H9 (cell line): ENCODE measurements around the gene ACOXL. TPM values are rescaled to one million over a fixed set of nuclear protein-coding genes. Genes with fewer than 3 reads are reported as not detected.

Experiments
- DNase-seq: peaks from one replicate; pipeline ENCODE4 v3.0.0-alpha.2; 2017
- H2AFZ ChIP-seq: one replicate; pipeline ENCODE4 v1.6.1; 2013; ENCODE audit warnings: mild to moderate bottlenecking, low read length, control low read depth, moderate library complexity
- H2AK5ac ChIP-seq: 2 replicates; pipeline ENCODE4 v1.6.1; 2013; ENCODE audit warnings: low read length, control low read depth, mixed read lengths; ENCODE audit not compliant: insufficient read length
- H2BK120ac ChIP-seq: one replicate; pipeline ENCODE4 v1.6.1; 2013; ENCODE audit warnings: low read depth, mild to moderate bottlenecking, low read length, control low read depth, inconsistent platforms; ENCODE audit not compliant: poor library complexity, severe bottlenecking
- H2BK12ac ChIP-seq: 2 replicates; pipeline ENCODE4 v1.6.1; 2013; ENCODE audit warnings: low read length, control low read depth, mixed read lengths, low read depth; ENCODE audit not compliant: insufficient read length
- H2BK15ac ChIP-seq: 2 replicates; pipeline ENCODE4 v1.6.1; 2013; ENCODE audit warnings: low read depth, low read length, control low read depth
- H2BK20ac ChIP-seq: one replicate; pipeline ENCODE4 v1.6.1; 2013; ENCODE audit warnings: low read depth, mild to moderate bottlenecking, low read length, control low read depth, inconsistent platforms; ENCODE audit not compliant: poor library complexity, severe bottlenecking
- H2BK5ac ChIP-seq: 2 replicates; pipeline ENCODE4 v1.6.1; 2013; ENCODE audit warnings: low read length, control low read depth, mixed read lengths; ENCODE audit not compliant: insufficient read length
- H3K14ac ChIP-seq: 2 replicates; pipeline ENCODE4 v1.6.1; 2013; ENCODE audit warnings: low read length, control low read depth; ENCODE audit not compliant: insufficient read depth
- H3K18ac ChIP-seq: 2 replicates; pipeline ENCODE4 v1.6.1; 2013; ENCODE audit warnings: low read depth, mild to moderate bottlenecking, mixed read lengths, low read length, control low read depth; ENCODE audit not compliant: insufficient read length
- H3K23ac ChIP-seq: 2 replicates; pipeline ENCODE4 v1.6.1; 2013; ENCODE audit warnings: low read length, control low read depth, mixed read lengths, low read depth; ENCODE audit not compliant: insufficient read length
- H3K23me2 ChIP-seq: 2 replicates; pipeline ENCODE4 v1.6.1; 2013; ENCODE audit warnings: low read depth, mild to moderate bottlenecking, mixed read lengths, low read length, control low read depth; ENCODE audit not compliant: insufficient read length, poor library complexity, severe bottlenecking
- H3K27ac ChIP-seq: 2 replicates; pipeline ENCODE4 v1.5.1; 2013; ENCODE audit warnings: low read length, control low read depth, mixed read lengths, low read depth; ENCODE audit not compliant: insufficient read length
- H3K27me3 ChIP-seq: 2 replicates; pipeline ENCODE4 v1.6.1; 2013; ENCODE audit warnings: low read length, control low read depth, inconsistent platforms; ENCODE audit not compliant: insufficient read depth
- H3K4ac ChIP-seq: 2 replicates; pipeline ENCODE4 v1.6.1; 2013; ENCODE audit warnings: low read depth, mild to moderate bottlenecking, control low read depth, inconsistent platforms, low read length, moderate library complexity
- H3K4me1 ChIP-seq: 2 replicates; pipeline ENCODE4 v1.6.1; 2013; ENCODE audit warnings: low read length, control low read depth, inconsistent platforms; ENCODE audit not compliant: insufficient read depth
- H3K4me2 ChIP-seq: 2 replicates; pipeline ENCODE4 v1.6.1; 2013; ENCODE audit warnings: low read length, control low read depth, mixed read lengths; ENCODE audit not compliant: insufficient read length, insufficient read depth
- H3K56ac ChIP-seq: 2 replicates; pipeline ENCODE4 v1.6.1; 2013; ENCODE audit warnings: low read depth, mild to moderate bottlenecking, mixed read lengths, low read length, control low read depth; ENCODE audit not compliant: insufficient read length
- H3K79me1 ChIP-seq: 2 replicates; pipeline ENCODE4 v1.6.1; 2013; ENCODE audit warnings: low read depth, mild to moderate bottlenecking, moderate library complexity, low read length, control low read depth, inconsistent platforms; ENCODE audit not compliant: insufficient read depth, poor library complexity, severe bottlenecking
- H3K79me2 ChIP-seq: 2 replicates; pipeline ENCODE4 v1.6.1; 2013; ENCODE audit warnings: low read length, control low read depth, inconsistent platforms; ENCODE audit not compliant: insufficient read depth
- H3K9ac ChIP-seq: 2 replicates; pipeline ENCODE4 v1.6.1; 2013; ENCODE audit warnings: low read length, control low read depth, mixed read lengths; ENCODE audit not compliant: insufficient read length; ENCODE audit errors: extremely low read depth
- H3K9me3 ChIP-seq: one replicate; pipeline ENCODE4 v1.6.1; 2013; ENCODE audit warnings: low read depth, low read length, inconsistent platforms; ENCODE audit not compliant: control insufficient read depth
- H3T11ph ChIP-seq: one replicate; pipeline ENCODE4 v1.6.1; 2013; ENCODE audit warnings: mild to moderate bottlenecking, low read length, control low read depth, inconsistent platforms
- H4K20me1 ChIP-seq: one replicate; pipeline ENCODE4 v1.6.1; 2013; ENCODE audit not compliant: control insufficient read depth, insufficient read length, insufficient read depth
- H4K5ac ChIP-seq: 2 replicates; pipeline ENCODE4 v1.6.1; 2013; ENCODE audit warnings: low read depth, mild to moderate bottlenecking, mixed read lengths, low read length, control low read depth; ENCODE audit not compliant: insufficient read length
- H4K8ac ChIP-seq: replicated peaks from 2 replicates; pipeline ENCODE4 v1.6.1; 2013; ENCODE audit warnings: low read length, control low read depth, mixed read lengths, low read depth; ENCODE audit not compliant: insufficient read length
- H4K91ac ChIP-seq: 2 replicates; pipeline ENCODE4 v1.6.1; 2013; ENCODE audit warnings: low read depth, mild to moderate bottlenecking, moderate library complexity, mixed read lengths, low read length, control low read depth; ENCODE audit not compliant: insufficient read length
- H3K27ac Mint-ChIP-seq, 3 experiments: 2 replicates in 2 of 3; 3 replicates in 1 of 3; pipeline ENCODE4 v1.8.0; 2020 to 2021; ENCODE audit warnings: mixed read lengths in 3 of 3, mild to moderate bottlenecking in 1 of 3, moderate library complexity in 1 of 3
- H3K27me3 Mint-ChIP-seq: 2 replicates; pipeline ENCODE4 v1.8.0; 2021; ENCODE audit warnings: low read depth, mild to moderate bottlenecking, moderate library complexity, mixed read lengths
- H3K36me3 Mint-ChIP-seq, 3 experiments: 2 replicates in 2 of 3; 3 replicates in 1 of 3; pipeline ENCODE4 v1.8.0; 2020 to 2021; ENCODE audit warnings: low read depth in 3 of 3, mixed read lengths in 3 of 3; ENCODE audit not compliant: insufficient read depth in 1 of 3
- H3K4me1 Mint-ChIP-seq, 2 experiments: 2 replicates each; pipeline ENCODE4 v1.8.0; 2020; ENCODE audit warnings: mixed read lengths in 2 of 2
- H3K4me3 Mint-ChIP-seq, 2 experiments: 2 replicates in 1 of 2; 3 replicates in 1 of 2; pipeline ENCODE4 v1.8.0; 2020 to 2021; ENCODE audit warnings: mild to moderate bottlenecking in 2 of 2, mixed read lengths in 2 of 2, moderate library complexity in 1 of 2
- H3K9me3 Mint-ChIP-seq, 2 experiments: 2 replicates in 1 of 2; 3 replicates in 1 of 2; pipeline ENCODE4 v1.8.0; 2020; ENCODE audit warnings: mild to moderate bottlenecking in 2 of 2, mixed read lengths in 2 of 2, moderate library complexity in 1 of 2
- CTCF ChIP-seq: fragments of 200-600 bp; sonication (generic); conservative IDR thresholded peaks from 3 replicates; pipeline ENCODE4 v1.8.0; 2021; ENCODE audit warnings: antibody characterized with exemption, mild to moderate bottlenecking
- WGBS: extraction: QIAGEN DNeasy Blood & Tissue Kit; methylation state at CpG from one replicate; pipeline ENCODE4 v1.1.7; 2013; ENCODE audit warnings: missing lambda C conversion rate, low lambda C conversion rate, mixed read lengths; ENCODE audit not compliant: insufficient read length; ENCODE audit errors: extremely low coverage; 5-methylcytosine and 5-hydroxymethylcytosine counted together
- total RNA-seq: library from RNA; stranded (reverse); gene quantifications from 2 replicates; pipeline ENCODE4 v1.2.1, GENCODE V29; 2021

The ACOXL gene
- total RNA-seq, 1 experiment from 2014 or later, result 37.6 TPM

GRCh38 chr2:111118481-111118980 lies 386.2 kb downstream of the ACOXL start:
- Histone ChIP-seq H3T11ph (no peak overlapping the region), H3K23ac (no peak overlapping the region), H3K79me1 (no peaks in the 10 kb centered on the region), H2BK12ac (no peak overlapping the region), H2BK5ac (no peak overlapping the region), H4K20me1 (no peaks in the 10 kb centered on the region), H3K9ac (no peak overlapping the region), H3K4me1 (no peaks in the 10 kb centered on the region), H2BK20ac (no peak overlapping the region), H3K9me3 (no peaks in the 10 kb centered on the region), H2BK120ac (no peak overlapping the region), H3K27ac (no peak overlapping the region), H3K18ac (no peak overlapping the region), H3K79me2 (no peaks in the 10 kb centered on the region), H2BK15ac (no peak overlapping the region), H3K4me2 (peak overlapping the region; percentile 84), H3K56ac (no peak overlapping the region), H2AFZ (no peak overlapping the region), H3K4ac (no peak overlapping the region), H2AK5ac (no peak overlapping the region), H3K14ac (0 out of 2 replicates have a peak overlapping the region, but pooled peaks have one; percentile 2), H3K23me2 (peaks cover 48% of the 10 kb centered on the region), H4K91ac (no peak overlapping the region), H4K8ac (no peak overlapping the region), H3K27me3 (peaks cover 30% of the 10 kb centered on the region), H4K5ac (no peak overlapping the region)
- no CpG with 5 or more reads among the region's 33 CpGs for WGBS
- no peak for TF ChIP-seq CTCF
- Mint-ChIP-seq H3K9me3 (peaks cover 3 to 5% of the 10 kb centered on the region in 2 experiments; a peak in 4 of 5 replicates), H3K4me1 (peaks cover 23 to 32% of the 10 kb centered on the region in 2 experiments), H3K36me3 (no peaks in the 10 kb centered on the region; a peak in 2 of 7 replicates), H3K27me3 (peaks cover 50% of the 10 kb centered on the region), H3K4me3 (peak overlapping the region; percentile 57 to 86), H3K27ac (peak overlapping the region in 1 of 3 experiments; percentile 62; a peak in 2 of 7 replicates)
- peak; percentile 39 for DNase-seq
